Pancreas (tissue), 10 donors: ENCODE data around the gene CXCR3. TPM values are rescaled to one million over a fixed set of nuclear protein-coding genes. Genes with fewer than 3 reads are reported as not detected.
"Not testable (repeated sequence)": the region's sequence is repeated elsewhere in the genome, so short reads cannot be mapped to it uniquely, and the experiment has no call there.

Experiments used
- ATAC-seq, 4 donors: fragments of 200-7000 bp; cut with Tn5 transposase; one replicate each; pipeline versions ENCODE4 v1.8.0 to v1.9.1; 2020; ENCODE audit warnings: mild to moderate bottlenecking in 4 of 4, moderate library complexity in 4 of 4
- DNase-seq, 6 donors: peaks; one replicate each; pipeline ENCODE4 v3.0.0-alpha.2; 2020
- FAIRE-seq: peaks from 2 replicates; lab custom pipeline; 2012; peaks lifted over from hg19 to GRCh38; lab: Jason Lieb, UNC
- H3K27ac ChIP-seq, 4 donors: fragments of 200-600 bp; sonication (generic); 1 replicate in 3 of 4; 2 replicates in 1 of 4; pipeline versions ENCODE4 v1.5.0 to v1.8.0; 2020
- H3K27me3 ChIP-seq, 4 donors: fragments of 200-600 bp; one replicate each; pipeline ENCODE4 v1.8.0; 2021
- H3K36me3 ChIP-seq, 3 donors: fragments of 200-600 bp; sonication (generic) in 1 of 3; one replicate each; pipeline versions ENCODE4 v1.5.0 to v1.8.0; 2020 to 2021
- H3K4me1 ChIP-seq, 3 donors: fragments of 200-600 bp; one replicate each; pipeline ENCODE4 v1.8.0; 2021
- H3K4me3 ChIP-seq, 4 donors: fragments of 200-600 bp; sonication (generic) in 2 of 4; one replicate each; pipeline versions ENCODE4 v1.5.0 to v1.8.0; 2020 to 2021
- H3K9me3 ChIP-seq, 4 donors: fragments of 200-600 bp; one replicate each; pipeline ENCODE4 v1.8.0; 2021
- WGBS, 2 donors: extraction: QIAGEN DNeasy Blood & Tissue Kit; methylation state at CpG; one replicate each; pipeline ENCODE4 v1.1.7; 2013; 5-methylcytosine and 5-hydroxymethylcytosine counted together
- intact Hi-C, 3 donors: fragments of 100-400 bp; cut with DNase I; formaldehyde crosslinking; loops; one replicate each; pipeline versions ENCODE4 v1.11.1 to v1.14.2; 2022
- polyA plus RNA-seq, 2 donors: library from polyadenylated mRNA; stranded (reverse); fragments of 200-250 nt; gene quantifications; one replicate each; pipeline ENCODE4 v1.2.3, GENCODE V29; 2013
- total RNA-seq, 6 donors: library from RNA; stranded (reverse); fragmentation: NEBNext Ultra II Directional in 4 of 6; extraction: Animal tissue kit (Norgen Biotek cat#: 25700) in 4 of 6; gene quantifications; one replicate each; pipeline versions ENCODE4 v1.2.1 to v1.2.4, GENCODE V29; 2021 to 2023
- TF ChIP-seq, protein P1 (sequence below), 4 donors: fragments of 200-600 bp; sonication (generic) in 3 of 4; IDR thresholded peaks; one replicate each; pipeline versions ENCODE4 v1.5.0 to v1.8.0; 2021; ENCODE audit warnings: antibody characterized with exemption in 4 of 4
- donor health status: healthy with polysubstance abuse.
- donor health status: DM: no; HTN: no; CAD: no; lungs with moderate emphysema.
- donor health status: DM: no; HTN: no; CAD: no.
- donor health status: control.
- donor health status: control.
- donor health status: Bipolar disorder and iron deficiency.
- donor health status: DM: yes; HTN: yes; CAD: no.
- donor health status: DM: no; HTN: no; CAD: no.
- donor health status: DM: no; HTN: no; CAD: no.
- donor health status: DM: yes; HTN: yes; CAD: no.

CXCR3 gene
- total and polyA plus RNA-seq, 8 donors, result 0.11 to 0.52 (median 0.24) TPM; not detected in 3

GRCh38 chrX:71650333-71650969 is 32.1 kb upstream of the CXCR3 start:
- H3K27me3 ChIP-seq, result peaks cover 0 to 11% (median 0%) of the 10 kb centered on the region in 4 donors
- DNase-seq (no peak), FAIRE-seq (no peak), ATAC-seq (peak in 3 of 4 donors; percentile 37 to 68 (median 58))
- no peak overlapping the region for H3K4me3 ChIP-seq
- intact Hi-C loops, result no loop called here
- no peaks in the 10 kb centered on the region for H3K9me3 ChIP-seq
- H3K27ac ChIP-seq, result no peak overlapping the region
- H3K36me3 ChIP-seq, result no peaks in the 10 kb centered on the region
- WGBS, 2 donors, result 61 to 78% methylated on average over 4 of the region's 4 CpGs
- TF ChIP-seq, protein P1, sequence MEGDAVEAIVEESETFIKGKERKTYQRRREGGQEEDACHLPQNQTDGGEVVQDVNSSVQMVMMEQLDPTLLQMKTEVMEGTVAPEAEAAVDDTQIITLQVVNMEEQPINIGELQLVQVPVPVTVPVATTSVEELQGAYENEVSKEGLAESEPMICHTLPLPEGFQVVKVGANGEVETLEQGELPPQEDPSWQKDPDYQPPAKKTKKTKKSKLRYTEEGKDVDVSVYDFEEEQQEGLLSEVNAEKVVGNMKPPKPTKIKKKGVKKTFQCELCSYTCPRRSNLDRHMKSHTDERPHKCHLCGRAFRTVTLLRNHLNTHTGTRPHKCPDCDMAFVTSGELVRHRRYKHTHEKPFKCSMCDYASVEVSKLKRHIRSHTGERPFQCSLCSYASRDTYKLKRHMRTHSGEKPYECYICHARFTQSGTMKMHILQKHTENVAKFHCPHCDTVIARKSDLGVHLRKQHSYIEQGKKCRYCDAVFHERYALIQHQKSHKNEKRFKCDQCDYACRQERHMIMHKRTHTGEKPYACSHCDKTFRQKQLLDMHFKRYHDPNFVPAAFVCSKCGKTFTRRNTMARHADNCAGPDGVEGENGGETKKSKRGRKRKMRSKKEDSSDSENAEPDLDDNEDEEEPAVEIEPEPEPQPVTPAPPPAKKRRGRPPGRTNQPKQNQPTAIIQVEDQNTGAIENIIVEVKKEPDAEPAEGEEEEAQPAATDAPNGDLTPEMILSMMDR (IDR thresholded peaks at IDR 0.05), result no peak
- no peaks in the 10 kb centered on the region for H3K4me1 ChIP-seq

DNA sequence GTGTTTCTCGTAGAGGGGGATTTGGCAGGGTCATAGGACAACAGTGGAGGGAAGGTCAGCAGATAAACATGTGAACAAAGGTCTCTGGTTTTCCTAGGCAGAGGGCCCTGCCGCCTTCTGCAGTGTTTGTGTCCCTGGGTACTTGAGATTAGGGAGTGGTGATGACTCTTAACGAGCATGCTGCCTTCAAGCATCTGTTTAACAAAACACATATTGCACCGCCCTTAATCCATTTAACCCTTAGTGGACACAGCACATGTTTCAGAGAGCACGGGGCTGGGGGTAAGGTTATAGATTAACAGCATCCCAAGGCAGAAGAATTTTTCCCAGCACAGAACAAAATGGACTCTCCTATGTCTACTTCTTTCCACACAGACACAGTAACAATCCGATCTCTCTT is 26.1 kb upstream of the CXCR3 start:
- H3K4me1 ChIP-seq, intact Hi-C loops, H3K4me3 ChIP-seq, DNase-seq, ATAC-seq, H3K27ac ChIP-seq, H3K9me3 ChIP-seq, H3K27me3 ChIP-seq, FAIRE-seq, H3K36me3 ChIP-seq: not testable (repeated sequence)
- WGBS, 2 donors, result 38 to 55% methylated on average over 5 of the region's 6 CpGs

GRCh38 chrX:71640002-71640401 is 21.7 kb upstream of the CXCR3 start:
- TF ChIP-seq, protein P1 (IDR thresholded peaks at IDR 0.05), result no peak
- Histone ChIP-seq H3K27ac (no peak overlapping the region), H3K4me1 (no peaks in the 10 kb centered on the region), H3K36me3 (no peaks in the 10 kb centered on the region), H3K9me3 (no peaks in the 10 kb centered on the region), H3K27me3 (no peaks in the 10 kb centered on the region), H3K4me3 (no peak overlapping the region)
- WGBS, 2 donors, result 81 to 89% methylated on average over 4 of the region's 4 CpGs
- FAIRE-seq (no peak), DNase-seq (no peak), ATAC-seq (no peak)
- intact Hi-C loops, result no loop called here

DNA sequence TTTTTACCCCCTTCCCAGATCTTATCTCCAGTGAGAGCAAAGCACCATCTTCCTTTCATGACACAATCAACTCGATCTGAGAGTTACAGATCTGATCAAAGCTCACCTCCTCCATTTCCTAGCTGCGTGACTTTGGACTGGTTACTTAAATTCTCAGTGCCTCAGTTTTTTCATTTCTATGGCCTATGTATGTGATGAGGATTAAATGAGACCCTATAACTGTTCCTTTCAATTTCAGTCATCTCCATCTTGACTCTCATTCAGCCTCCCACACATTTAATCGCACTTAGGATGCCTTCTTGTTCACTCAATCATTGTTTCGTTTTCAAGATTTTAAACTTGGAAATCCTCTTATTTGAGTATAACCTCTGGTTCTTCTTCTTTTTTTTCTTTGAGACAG is 20.1 kb upstream of the CXCR3 start:
- H3K9me3 ChIP-seq, result no peaks in the 10 kb centered on the region
- intact Hi-C loops, result no loop called here
- WGBS, 2 donors, result 65 to 70% methylated on average over 4 of the region's 4 CpGs
- FAIRE-seq (no peak), DNase-seq (no peak), ATAC-seq (no peak)
- TF ChIP-seq, protein P1 (IDR thresholded peaks at IDR 0.05), result no peak
- no peaks in the 10 kb centered on the region for H3K36me3 ChIP-seq
- no peak overlapping the region for H3K4me3 ChIP-seq
- H3K4me1 ChIP-seq, result no peaks in the 10 kb centered on the region
- no peak overlapping the region for H3K27ac ChIP-seq
- H3K27me3 ChIP-seq, result no peaks in the 10 kb centered on the region

GRCh38 chrX:71637848-71638247 is 19.5 kb upstream of the CXCR3 start:
- TF ChIP-seq, protein P1 (IDR thresholded peaks at IDR 0.05), result no peak
- ATAC-seq (no peak), FAIRE-seq (no peak), DNase-seq (no peak)
- Histone ChIP-seq H3K9me3 (no peaks in the 10 kb centered on the region), H3K27ac (no peak overlapping the region), H3K36me3 (no peaks in the 10 kb centered on the region), H3K4me3 (no peak overlapping the region), H3K27me3 (no peaks in the 10 kb centered on the region), H3K4me1 (no peaks in the 10 kb centered on the region)
- intact Hi-C loops, result no loop called here
- WGBS, 2 donors, result 67 to 81% methylated on average over 4 of the region's 4 CpGs
